Memory B cell (primary cell): ENCODE measurements around the gene NRAP.

ENCODE experiments used
- ATAC-seq: fragments of 150-1000 bp; cut with Tn5 transposase; 2 replicates; pipeline ENCODE4 v1.10.0; 2021; ENCODE audit warnings: low read depth, mild to moderate bottlenecking, moderate library complexity
- DNase-seq, 2 donors: peaks; one replicate each; pipeline ENCODE4 v3.0.0; 2022; ENCODE audit warnings: low spot score in 2 of 2
- H3K27ac Mint-ChIP-seq: one replicate; pipeline ENCODE4 v1.8.0; 2022; ENCODE audit warnings: mild to moderate bottlenecking, moderate library complexity, mixed read lengths
- H3K27me3 Mint-ChIP-seq: one replicate; pipeline ENCODE4 v1.8.0; 2022; ENCODE audit warnings: mixed read lengths
- H3K36me3 Mint-ChIP-seq: one replicate; pipeline ENCODE4 v1.8.0; 2022; ENCODE audit warnings: mild to moderate bottlenecking, mixed read lengths
- H3K4me1 Mint-ChIP-seq: one replicate; pipeline ENCODE4 v1.8.0; 2022; ENCODE audit warnings: mixed read lengths
- H3K4me3 Mint-ChIP-seq: one replicate; pipeline ENCODE4 v1.8.0; 2022; ENCODE audit warnings: mild to moderate bottlenecking, moderate library complexity, mixed read lengths
- H3K9me3 Mint-ChIP-seq: one replicate; pipeline ENCODE4 v1.8.0; 2022; ENCODE audit warnings: mixed read lengths

Gene NRAP

DNA sequence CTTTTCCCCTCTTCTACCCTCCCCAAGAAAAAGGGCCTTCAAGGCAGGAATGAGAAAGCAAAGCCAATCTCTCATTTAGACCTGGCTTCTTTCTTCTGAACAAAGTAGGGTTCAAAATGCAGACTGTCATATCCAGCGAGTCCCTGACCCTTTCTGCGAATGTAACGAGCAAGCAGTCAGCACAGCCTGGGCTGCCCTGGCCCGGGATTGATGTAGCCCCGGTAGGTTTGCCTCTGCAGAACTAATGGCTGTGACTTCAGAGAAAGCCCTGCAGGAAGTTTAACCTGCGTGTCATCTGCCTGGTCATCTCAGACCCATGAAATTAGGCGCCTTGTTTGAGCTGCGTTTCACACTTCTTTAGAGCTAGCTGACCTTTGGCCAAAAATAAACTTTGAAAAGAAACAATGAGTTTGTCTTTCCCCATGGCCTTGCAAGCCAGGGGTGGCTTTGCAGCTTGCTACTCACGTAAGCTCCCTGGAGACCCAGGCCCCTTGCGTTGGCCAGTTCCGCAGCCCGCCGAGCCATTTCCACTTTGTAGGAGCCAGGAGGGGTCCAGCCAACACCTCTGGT is 74.6 kb downstream of the NRAP start:
- no peaks in the 10 kb centered on the region for H3K9me3 Mint-ChIP-seq
- H3K4me1 Mint-ChIP-seq, result no peaks in the 10 kb centered on the region
- ATAC-seq (no peak), DNase-seq (no peak)
- no peak overlapping the region for H3K27ac Mint-ChIP-seq
- H3K27me3 Mint-ChIP-seq, result peaks cover 4% of the 10 kb centered on the region
- no peak overlapping the region for H3K4me3 Mint-ChIP-seq
- no peaks in the 10 kb centered on the region for H3K36me3 Mint-ChIP-seq

DNA sequence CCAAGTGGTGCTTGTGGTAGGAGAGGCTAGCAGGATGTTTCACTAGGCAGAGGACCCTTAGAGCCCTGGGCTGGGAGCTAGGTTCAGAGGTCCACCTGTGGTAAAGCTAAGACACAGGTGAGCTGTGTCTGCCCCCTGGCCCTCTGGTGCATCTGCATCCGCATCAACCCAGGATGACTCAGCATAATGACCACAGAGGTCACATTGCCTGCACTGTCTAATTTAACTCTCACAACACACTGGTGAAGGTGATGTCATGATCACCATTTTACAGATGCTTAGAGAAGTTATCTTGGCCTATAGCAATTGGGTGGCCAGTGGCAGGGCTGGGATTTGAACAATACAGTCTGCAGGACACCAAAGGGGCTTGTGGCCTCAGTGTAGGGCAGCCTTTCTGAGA is 77.9 kb downstream of the NRAP start:
- Mint-ChIP-seq H3K4me1 (no peaks in the 10 kb centered on the region), H3K9me3 (no peaks in the 10 kb centered on the region), H3K27ac (no peak overlapping the region), H3K27me3 (peaks cover 3% of the 10 kb centered on the region), H3K4me3 (no peak overlapping the region), H3K36me3 (no peaks in the 10 kb centered on the region)
- ATAC-seq (no peak), DNase-seq (no peak)

DNA sequence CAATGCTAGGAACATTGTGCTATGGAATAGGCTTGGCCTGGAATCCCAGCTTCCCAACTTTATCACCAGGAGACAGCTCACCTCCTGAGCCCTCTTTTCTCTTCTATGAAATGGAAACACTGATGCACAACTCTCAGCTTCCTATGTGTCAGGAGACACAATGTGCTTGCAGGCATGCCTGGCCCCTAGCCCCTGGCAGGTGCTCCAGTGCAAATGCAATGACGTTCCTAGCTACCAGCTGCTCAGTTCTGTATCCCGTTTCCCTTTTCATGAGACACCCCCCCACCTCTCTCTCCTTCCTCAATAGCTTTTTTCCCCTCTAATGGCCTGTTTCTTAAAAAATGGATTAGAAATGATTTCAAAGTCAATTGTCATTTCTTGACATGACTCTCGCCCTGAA is 80.3 kb downstream of the NRAP start:
- Mint-ChIP-seq H3K4me1 (no peaks in the 10 kb centered on the region), H3K27ac (no peak overlapping the region), H3K9me3 (no peaks in the 10 kb centered on the region), H3K36me3 (no peaks in the 10 kb centered on the region), H3K4me3 (no peak overlapping the region), H3K27me3 (peaks cover 3% of the 10 kb centered on the region)
- no peak for DNase-seq
- no peak for ATAC-seq

DNA sequence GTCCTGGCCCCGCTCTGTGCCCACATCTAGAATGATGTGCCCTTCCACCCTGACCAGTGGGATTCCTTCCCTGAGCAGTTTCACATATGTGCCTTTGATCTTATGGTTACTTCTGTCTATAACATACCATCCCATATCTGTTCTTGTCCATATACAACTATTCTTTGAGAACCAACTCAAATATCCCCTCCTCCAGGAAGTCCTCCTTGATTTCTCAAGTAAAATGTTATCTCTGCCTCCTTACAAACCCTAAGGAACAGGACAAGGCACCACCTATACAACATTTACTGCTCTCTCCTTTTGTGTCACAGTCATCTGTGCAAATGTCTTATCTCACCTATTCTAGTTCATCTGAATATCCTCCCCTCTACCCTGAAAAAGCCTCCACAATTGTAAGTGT is 82.7 kb downstream of the NRAP start:
- Mint-ChIP-seq H3K4me1 (no peaks in the 10 kb centered on the region), H3K4me3 (no peak overlapping the region)

DNA sequence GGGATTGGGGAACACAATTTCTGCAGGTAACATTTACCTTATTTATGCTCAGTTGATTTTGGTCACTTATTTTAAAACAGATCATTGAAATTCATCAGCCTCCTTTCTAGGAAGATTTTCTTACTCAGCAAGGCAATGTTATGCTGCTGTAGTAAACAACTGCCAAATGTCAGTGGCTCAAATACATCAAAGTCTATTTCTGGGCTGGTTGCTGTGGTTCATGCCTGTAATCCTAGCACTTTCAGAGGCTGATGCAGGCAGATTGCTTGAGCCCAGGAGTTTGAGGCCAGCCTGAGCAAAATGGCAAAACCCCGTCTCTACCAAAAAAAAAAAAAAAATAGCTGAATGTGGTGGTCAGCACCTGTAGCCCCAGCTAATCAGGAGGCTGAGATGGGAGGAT is 85.1 kb downstream of the NRAP start:
- DNase-seq (no peak), ATAC-seq (no peak)
- H3K9me3 Mint-ChIP-seq, result no peaks in the 10 kb centered on the region
- H3K4me1 Mint-ChIP-seq, result no peaks in the 10 kb centered on the region
- H3K4me3 Mint-ChIP-seq, result no peak overlapping the region
- H3K27ac Mint-ChIP-seq, result no peak overlapping the region
- no peaks in the 10 kb centered on the region for H3K27me3 Mint-ChIP-seq
- H3K36me3 Mint-ChIP-seq, result no peaks in the 10 kb centered on the region

More for the DNA sequence above, 82.7 kb downstream of the NRAP start:
- DNase-seq (no peak), ATAC-seq (no peak)
- H3K27me3 Mint-ChIP-seq, result peaks cover 2% of the 10 kb centered on the region
- no peaks in the 10 kb centered on the region for H3K9me3 Mint-ChIP-seq
- H3K27ac Mint-ChIP-seq, result no peak overlapping the region
- H3K36me3 Mint-ChIP-seq, result no peaks in the 10 kb centered on the region

- Mint-ChIP-seq H3K36me3 (no peaks in the 10 kb centered on the region), H3K4me1 (no peaks in the 10 kb centered on the region), H3K27me3 (no peaks in the 10 kb centered on the region), H3K27ac (no peak overlapping the region), H3K9me3 (no peaks in the 10 kb centered on the region), H3K4me3 (no peak overlapping the region)
- no peak for DNase-seq
- no peak for ATAC-seq
These were observed 87.0 kb downstream of the NRAP start for GRCh38 chr10:113576852-113577251.

GRCh38 chr10:113573368-113573767 is 90.5 kb downstream of the NRAP start:
- no peaks in the 10 kb centered on the region for H3K9me3 Mint-ChIP-seq
- ATAC-seq (no peak), DNase-seq (no peak)
- no peaks in the 10 kb centered on the region for H3K36me3 Mint-ChIP-seq
- H3K4me1 Mint-ChIP-seq, result no peaks in the 10 kb centered on the region
- H3K27me3 Mint-ChIP-seq, result no peaks in the 10 kb centered on the region
- no peak overlapping the region for H3K4me3 Mint-ChIP-seq
- no peak overlapping the region for H3K27ac Mint-ChIP-seq

- no peak for ATAC-seq
- Mint-ChIP-seq H3K27me3 (peaks cover 3% of the 10 kb centered on the region), H3K9me3 (no peaks in the 10 kb centered on the region), H3K27ac (no peak overlapping the region), H3K36me3 (no peaks in the 10 kb centered on the region), H3K4me1 (no peaks in the 10 kb centered on the region), H3K4me3 (no peak overlapping the region)
- DNase-seq, result no peak
These were observed 91.1 kb downstream of the NRAP start for GRCh38 chr10:113572520-113573290.

DNA sequence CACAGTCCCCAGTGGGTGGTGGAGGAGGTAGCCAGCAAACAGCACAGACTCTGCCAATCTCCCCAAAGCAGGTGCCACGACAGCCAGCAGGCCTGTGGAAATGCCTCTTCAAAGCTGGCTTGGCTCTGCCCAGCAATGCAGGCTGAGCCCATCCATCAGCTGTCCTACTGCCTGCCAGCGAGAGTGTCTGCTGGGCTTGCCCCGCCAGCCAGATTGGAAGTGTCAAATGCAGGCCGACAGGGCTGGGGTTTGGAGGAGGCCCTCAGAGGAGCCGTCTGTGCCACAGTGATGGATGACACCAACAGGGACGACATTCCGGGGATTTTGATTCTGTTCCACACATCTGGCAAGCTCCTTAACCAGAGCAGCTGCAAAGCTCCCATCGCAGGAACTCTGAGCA is 94.3 kb downstream of the NRAP start:
- DNase-seq, result no peak
- Mint-ChIP-seq H3K27ac (no peak overlapping the region), H3K4me3 (no peak overlapping the region), H3K9me3 (no peaks in the 10 kb centered on the region), H3K4me1 (no peaks in the 10 kb centered on the region), H3K36me3 (no peaks in the 10 kb centered on the region), H3K27me3 (peaks cover 3% of the 10 kb centered on the region)
- ATAC-seq, result no peak

DNA sequence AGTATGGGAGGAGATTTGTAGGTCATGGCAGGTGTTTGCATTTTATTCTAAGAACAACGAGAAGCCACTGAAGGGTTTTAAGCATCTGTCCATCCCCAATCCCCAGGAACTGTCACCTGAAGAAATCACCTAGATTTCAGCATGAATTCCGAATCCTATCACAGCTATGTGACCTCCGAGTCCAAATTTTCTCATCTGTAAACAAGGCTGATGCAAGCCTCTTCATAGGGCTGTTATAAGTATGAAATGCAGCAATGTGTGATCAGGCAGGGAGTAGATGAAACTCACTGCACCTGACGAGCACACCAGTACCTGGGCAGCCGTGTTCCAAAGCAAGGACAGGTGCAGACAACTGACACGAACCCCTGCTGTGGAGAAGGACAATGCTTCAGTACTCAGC is 97.0 kb downstream of the NRAP start:
- Mint-ChIP-seq H3K4me1 (no peaks in the 10 kb centered on the region), H3K9me3 (no peaks in the 10 kb centered on the region), H3K4me3 (no peak overlapping the region), H3K27ac (no peak overlapping the region), H3K27me3 (peaks cover 3% of the 10 kb centered on the region), H3K36me3 (no peaks in the 10 kb centered on the region)
- DNase-seq, result no peak
- ATAC-seq, result no peak

DNA sequence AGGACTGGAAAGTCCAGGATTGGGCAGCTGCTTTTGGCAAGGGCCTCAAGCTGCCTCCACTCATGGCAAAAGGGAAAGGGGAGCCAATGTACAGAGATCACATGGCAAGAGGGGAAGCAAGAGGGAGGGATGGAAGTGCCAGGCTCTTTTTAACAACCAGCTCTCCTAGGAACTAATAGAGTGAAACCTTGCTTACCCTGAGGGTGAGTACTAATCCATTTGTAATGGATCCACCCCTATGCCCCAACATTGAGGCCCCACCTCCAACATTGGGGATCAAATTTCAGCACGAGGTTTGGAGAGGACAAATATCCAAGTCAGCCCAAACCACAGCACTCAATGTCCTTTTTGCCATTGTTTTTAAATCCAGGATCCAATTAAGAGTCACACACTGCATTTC is 98.5 kb downstream of the NRAP start:
- no peak for ATAC-seq
- Mint-ChIP-seq H3K27me3 (peaks cover 3% of the 10 kb centered on the region), H3K9me3 (no peaks in the 10 kb centered on the region), H3K27ac (no peak overlapping the region), H3K4me3 (no peak overlapping the region), H3K4me1 (no peaks in the 10 kb centered on the region), H3K36me3 (no peaks in the 10 kb centered on the region)
- DNase-seq, result no peak

DNA sequence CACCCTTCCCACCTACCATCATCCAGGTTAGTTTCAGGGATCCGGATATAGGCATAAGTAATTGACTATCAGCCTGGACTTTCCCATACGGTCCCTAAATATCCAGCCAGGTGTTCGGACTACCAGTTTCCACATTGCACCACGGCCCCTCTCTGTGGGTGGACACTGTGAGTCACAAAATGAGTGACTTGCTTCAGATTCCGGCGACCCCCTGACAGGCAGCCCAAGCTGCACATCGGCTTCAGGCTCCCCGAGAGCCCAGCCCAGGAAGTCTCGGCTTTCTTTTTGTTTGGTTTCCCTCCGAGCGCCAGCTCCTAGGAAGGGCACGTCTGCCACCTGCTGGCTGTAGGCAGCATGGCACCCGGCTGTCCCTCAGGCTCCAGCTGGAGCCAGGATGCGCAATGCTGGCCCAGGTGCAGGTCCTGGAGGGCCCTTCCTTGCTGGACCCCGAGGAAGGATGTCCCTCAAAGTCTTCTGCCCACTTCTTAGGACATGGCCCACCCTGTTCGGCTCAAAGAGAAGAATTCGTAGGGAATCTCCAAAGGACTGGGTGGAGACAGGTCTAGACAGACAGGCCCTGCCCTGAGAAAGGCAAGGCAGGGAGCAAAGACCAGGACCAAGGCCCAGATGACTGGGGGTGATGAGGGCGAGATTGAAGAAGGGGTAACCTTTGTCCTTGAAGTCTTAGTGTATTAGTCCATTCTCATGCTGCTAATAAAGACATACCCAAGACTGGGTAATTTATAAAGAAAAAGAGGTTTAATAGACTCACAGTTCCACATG is 100.3 kb downstream of the NRAP start:
- no peaks in the 10 kb centered on the region for H3K36me3 Mint-ChIP-seq
- peak; percentile 64 for ATAC-seq
- peaks cover 6% of the 10 kb centered on the region for H3K27me3 Mint-ChIP-seq
- no peaks in the 10 kb centered on the region for H3K9me3 Mint-ChIP-seq
- no peaks in the 10 kb centered on the region for H3K4me1 Mint-ChIP-seq
- H3K27ac Mint-ChIP-seq, result no peak overlapping the region
- H3K4me3 Mint-ChIP-seq, result peak overlapping the region; percentile 75
- peak; percentile 34 to 54 for DNase-seq

- no peaks in the 10 kb centered on the region for H3K9me3 Mint-ChIP-seq
- no peak overlapping the region for H3K4me3 Mint-ChIP-seq
- no peak for DNase-seq
- no peaks in the 10 kb centered on the region for H3K36me3 Mint-ChIP-seq
- H3K27ac Mint-ChIP-seq, result no peak overlapping the region
- H3K27me3 Mint-ChIP-seq, result peaks cover 3% of the 10 kb centered on the region
- ATAC-seq, result no peak
- no peaks in the 10 kb centered on the region for H3K4me1 Mint-ChIP-seq
These were observed 101.1 kb downstream of the NRAP start for GRCh38 chr10:113562704-113563103.

DNA sequence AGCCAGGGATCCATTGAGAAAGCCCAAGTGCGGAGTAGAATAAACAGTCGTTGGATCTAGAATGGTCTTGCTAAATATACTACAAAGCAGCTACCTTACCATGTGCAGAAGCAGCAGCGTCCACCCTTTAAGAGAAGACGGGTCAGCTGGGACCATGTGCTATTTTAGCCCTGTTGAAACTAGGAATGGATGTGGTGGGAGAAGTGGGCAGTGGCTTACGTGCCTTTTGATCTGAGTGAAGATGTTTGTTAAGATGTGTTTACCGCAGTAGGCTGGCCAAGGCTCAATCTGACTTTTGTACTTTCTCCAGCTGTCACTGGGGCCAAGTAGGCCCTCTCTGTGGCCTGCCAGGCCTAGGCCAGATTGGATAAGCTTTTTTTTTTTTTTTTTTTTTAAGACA is 101.8 kb downstream of the NRAP start:
- H3K4me3 Mint-ChIP-seq, result no peak overlapping the region
- H3K36me3 Mint-ChIP-seq, result no peaks in the 10 kb centered on the region
- no peak for ATAC-seq
- peaks cover 4% of the 10 kb centered on the region for H3K27me3 Mint-ChIP-seq
- H3K9me3 Mint-ChIP-seq, result no peaks in the 10 kb centered on the region
- no peaks in the 10 kb centered on the region for H3K4me1 Mint-ChIP-seq
- no peak for DNase-seq
- H3K27ac Mint-ChIP-seq, result no peak overlapping the region
